IPS-18a (cell line): ENCODE results near the gene LRRFIP2.
A peak's percentile ranks its signal among the peaks of the same experiment; 100 is the strongest.
"Not testable (repeated sequence)": the region's sequence is repeated elsewhere in the genome, so short reads cannot be mapped to it uniquely, and the experiment has no call there.

Experiments used
- H3K27ac ChIP-seq: one replicate; pipeline ENCODE4 v1.5.1; 2013; ENCODE audit warnings: low read length
- H3K27me3 ChIP-seq: one replicate; pipeline ENCODE4 v1.6.1; 2013; ENCODE audit warnings: mild to moderate bottlenecking, low read length; ENCODE audit not compliant: control insufficient read depth, insufficient read depth
- H3K36me3 ChIP-seq: one replicate; pipeline ENCODE4 v1.6.1; 2013; ENCODE audit warnings: low read depth, low read length; ENCODE audit not compliant: control insufficient read depth
- H3K4me1 ChIP-seq: one replicate; pipeline ENCODE4 v1.6.1; 2013; ENCODE audit warnings: low read depth, low read length; ENCODE audit not compliant: control insufficient read depth
- H3K4me3 ChIP-seq: one replicate; pipeline ENCODE4 v1.5.1; 2013; ENCODE audit warnings: low read length
- H3K9ac ChIP-seq: one replicate; pipeline ENCODE4 v1.6.1; 2013; ENCODE audit warnings: mild to moderate bottlenecking, low read length, moderate library complexity
- H3K9me3 ChIP-seq: one replicate; pipeline ENCODE4 v1.6.1; 2013; ENCODE audit warnings: low read depth, low read length; ENCODE audit not compliant: control insufficient read depth

LRRFIP2 gene

GRCh38 chr3:37174532-37175126 lies at the start of gene LRRFIP2:
TSS of gene LRRFIP2 (minus strand) at chr3:37174582. CDS start at chr3:37148983, 25,599 bp downstream.
- Histone ChIP-seq H3K9me3 (no peaks in the 10 kb centered on the region), H3K9ac (peak within 1 kb of the TSS; percentile 70), H3K27ac (no peak within 1 kb of the TSS), H3K4me1 (peaks cover 16% of the 10 kb centered on the region), H3K27me3 (no peaks in the 10 kb centered on the region), H3K36me3 (no peaks in the 10 kb centered on the region), H3K4me3 (peak within 1 kb of the TSS; percentile 94)

DNA sequence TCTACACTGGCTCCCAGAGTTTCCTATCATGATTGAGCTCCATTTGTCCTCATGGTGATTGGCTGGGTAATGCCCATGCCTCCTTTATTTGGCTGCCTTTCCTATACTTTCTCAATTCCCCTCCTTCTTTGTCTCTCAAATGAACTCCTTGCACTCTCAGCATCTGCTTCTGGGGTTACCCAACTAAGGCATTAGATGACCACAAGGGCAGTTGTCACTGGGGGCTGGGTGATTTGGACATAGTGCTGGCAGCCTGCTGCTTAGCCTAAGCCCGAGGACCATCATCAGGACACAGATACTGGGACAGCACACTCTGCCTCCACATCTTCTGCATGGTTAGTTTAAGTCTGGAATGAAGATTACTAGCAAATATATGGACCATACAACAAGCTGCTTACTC lies 49.2 kb upstream of the LRRFIP2 start:
- Histone ChIP-seq H3K27me3 (no peaks in the 10 kb centered on the region), H3K36me3 (no peaks in the 10 kb centered on the region), H3K9ac (no peak overlapping the region), H3K9me3 (no peaks in the 10 kb centered on the region), H3K4me1 (no peaks in the 10 kb centered on the region), H3K27ac (no peak overlapping the region), H3K4me3 (no peak overlapping the region)

DNA sequence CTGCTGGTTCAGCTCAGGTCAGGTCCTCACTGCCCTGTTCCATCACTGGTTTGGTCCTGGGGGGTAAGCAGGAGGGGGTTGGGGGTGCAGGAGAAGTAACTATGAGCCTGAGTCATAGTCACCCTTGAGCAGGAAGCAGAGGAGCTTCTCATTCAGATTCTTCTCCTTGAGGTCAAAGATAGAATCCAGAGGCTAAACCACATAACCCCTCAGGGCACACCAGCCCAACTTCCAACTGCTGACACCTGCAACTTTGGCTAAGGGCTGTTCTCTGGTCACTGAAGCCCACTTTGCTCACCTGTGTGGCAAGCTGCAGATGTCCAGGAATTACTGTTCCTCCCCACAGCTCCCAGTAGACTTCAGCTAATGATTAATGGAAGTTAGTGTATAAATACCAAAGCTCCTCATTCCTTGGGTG lies 48.8 kb upstream of the LRRFIP2 start:
- Histone ChIP-seq H3K4me3 (no peak overlapping the region), H3K27ac (no peak overlapping the region), H3K36me3 (no peaks in the 10 kb centered on the region), H3K27me3 (no peaks in the 10 kb centered on the region), H3K4me1 (no peaks in the 10 kb centered on the region), H3K9me3 (no peaks in the 10 kb centered on the region), H3K9ac (no peak overlapping the region)

DNA sequence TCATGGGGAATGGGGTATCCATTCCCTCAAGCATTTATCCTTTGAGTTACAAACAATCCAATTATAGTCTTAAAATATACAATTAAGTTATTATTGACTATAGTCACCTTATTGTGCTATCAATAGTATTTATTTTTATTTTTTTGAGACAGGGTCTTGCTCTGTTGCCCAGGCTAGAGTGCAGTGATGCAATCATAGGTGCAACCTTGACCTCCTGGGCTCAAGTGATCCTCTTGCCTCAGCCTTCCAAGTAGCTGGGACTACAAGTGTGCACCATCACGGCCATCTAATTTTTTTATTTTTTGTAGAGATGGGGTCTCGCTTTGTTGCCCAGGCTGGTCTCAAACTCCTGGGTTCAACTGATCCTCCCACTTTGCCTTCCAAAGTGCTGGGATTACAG lies 48.2 kb upstream of the LRRFIP2 start:
- not testable (repeated sequence) for H3K27me3 ChIP-seq, H3K9me3 ChIP-seq, H3K36me3 ChIP-seq, H3K9ac ChIP-seq, H3K27ac ChIP-seq, H3K4me1 ChIP-seq, H3K4me3 ChIP-seq

DNA sequence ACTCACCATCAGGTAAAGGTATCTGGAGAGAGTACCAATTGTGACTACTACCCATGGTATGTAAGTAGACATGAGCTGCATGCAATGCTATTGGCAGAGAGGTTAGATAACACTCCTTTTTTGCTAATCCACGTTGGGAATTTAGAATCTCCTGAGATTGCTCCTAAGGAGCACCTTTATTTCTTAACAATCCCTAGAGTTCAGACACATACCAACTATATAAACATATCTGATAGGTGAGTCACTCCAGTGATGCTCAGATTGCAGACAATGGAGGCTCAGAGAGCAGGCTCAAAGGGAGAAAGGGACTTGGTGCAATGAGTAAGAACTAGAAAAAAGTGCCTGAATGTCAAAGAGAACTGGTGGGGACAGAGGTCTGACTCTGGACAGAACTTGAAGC lies 47.0 kb upstream of the LRRFIP2 start:
- H3K4me3 ChIP-seq, result no peak overlapping the region
- H3K27me3 ChIP-seq, result no peaks in the 10 kb centered on the region
- H3K4me1 ChIP-seq, result no peaks in the 10 kb centered on the region
- H3K27ac ChIP-seq, result no peak overlapping the region
- H3K9ac ChIP-seq, result no peak overlapping the region
- H3K36me3 ChIP-seq, result no peaks in the 10 kb centered on the region
- H3K9me3 ChIP-seq, result no peaks in the 10 kb centered on the region

GRCh38 chr3:37219266-37219665 lies 44.9 kb upstream of the LRRFIP2 start:
- no peaks in the 10 kb centered on the region for H3K4me1 ChIP-seq
- H3K4me3 ChIP-seq, result no peak overlapping the region
- H3K9ac ChIP-seq, result no peak overlapping the region
- H3K27me3 ChIP-seq, result no peaks in the 10 kb centered on the region
- no peaks in the 10 kb centered on the region for H3K36me3 ChIP-seq
- H3K9me3 ChIP-seq, result no peaks in the 10 kb centered on the region
- H3K27ac ChIP-seq, result no peak overlapping the region

DNA sequence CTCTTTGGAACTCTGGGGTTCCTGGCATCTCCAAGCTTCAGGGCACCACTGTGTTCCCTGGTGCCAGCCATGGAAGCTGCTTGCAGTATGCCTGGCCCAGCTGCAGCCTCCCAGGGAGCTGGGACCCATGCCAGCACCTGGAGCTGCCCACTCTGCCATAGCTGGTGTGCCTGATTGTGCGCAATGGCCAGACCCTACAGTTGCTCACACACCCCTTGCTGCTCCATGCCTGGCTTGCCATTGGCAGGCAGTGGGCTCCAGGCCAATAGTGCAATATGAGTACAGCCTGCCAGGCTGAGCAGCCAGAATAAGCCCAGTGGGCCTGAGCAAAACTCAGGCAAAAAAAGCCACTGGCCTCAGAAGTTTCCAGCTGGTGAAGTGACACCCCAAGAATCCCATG lies 43.8 kb upstream of the LRRFIP2 start:
- no peaks in the 10 kb centered on the region for H3K9me3 ChIP-seq
- H3K9ac ChIP-seq, result no peak overlapping the region
- no peak overlapping the region for H3K27ac ChIP-seq
- no peaks in the 10 kb centered on the region for H3K4me1 ChIP-seq
- H3K4me3 ChIP-seq, result no peak overlapping the region
- no peaks in the 10 kb centered on the region for H3K36me3 ChIP-seq
- H3K27me3 ChIP-seq, result no peaks in the 10 kb centered on the region

DNA sequence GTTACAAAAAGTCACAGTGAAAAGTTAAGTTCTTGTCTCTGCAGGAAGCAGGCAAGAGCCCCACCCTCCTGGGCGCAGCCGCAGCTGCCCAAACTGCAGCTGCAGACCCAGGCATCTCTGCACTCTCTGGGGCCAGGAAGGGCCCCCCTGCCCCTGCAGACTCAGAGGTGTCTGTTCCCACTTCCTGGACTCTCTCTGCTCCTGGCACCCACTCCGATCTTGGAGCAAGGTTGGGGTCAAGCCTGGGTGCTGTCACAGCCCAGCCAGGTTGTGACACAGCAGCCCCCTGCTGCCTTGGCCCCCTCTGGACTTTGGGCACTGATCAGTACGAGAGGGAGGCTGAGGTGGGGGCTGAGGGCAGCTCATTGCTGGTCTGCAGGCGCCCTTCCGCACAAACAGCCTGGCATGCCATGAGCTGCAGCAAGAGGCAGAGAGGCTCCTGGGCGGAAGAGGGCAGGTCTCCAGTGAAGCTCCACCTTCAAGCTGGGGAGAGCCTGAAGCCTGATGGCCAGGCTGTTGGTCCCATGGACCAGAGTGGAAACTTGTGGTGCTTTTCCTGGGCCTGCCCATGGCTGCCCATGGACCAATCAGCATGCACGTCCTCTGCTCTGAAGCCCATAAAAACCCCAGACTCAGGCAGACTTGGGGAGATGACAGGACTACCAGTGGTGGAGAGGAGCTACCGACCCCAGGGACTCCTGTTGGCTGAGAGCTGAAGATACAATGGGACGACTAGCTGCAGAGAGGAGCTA lies 42.9 kb upstream of the LRRFIP2 start:
- Histone ChIP-seq H3K27me3 (no peaks in the 10 kb centered on the region), H3K4me1 (no peaks in the 10 kb centered on the region), H3K9me3 (no peaks in the 10 kb centered on the region)

GRCh38 chr3:37216597-37217097 lies 42.3 kb upstream of the LRRFIP2 start:
- Histone ChIP-seq H3K36me3 (no peaks in the 10 kb centered on the region), H3K4me1 (no peaks in the 10 kb centered on the region), H3K27me3 (no peaks in the 10 kb centered on the region), H3K9ac (no peak overlapping the region), H3K4me3 (no peak overlapping the region), H3K27ac (no peak overlapping the region), H3K9me3 (no peaks in the 10 kb centered on the region)

More for the DNA sequence above, 42.9 kb upstream of the LRRFIP2 start:
- no peaks in the 10 kb centered on the region for H3K36me3 ChIP-seq
- H3K27ac ChIP-seq, result no peak overlapping the region
- H3K4me3 ChIP-seq, result no peak overlapping the region
- H3K9ac ChIP-seq, result no peak overlapping the region

DNA sequence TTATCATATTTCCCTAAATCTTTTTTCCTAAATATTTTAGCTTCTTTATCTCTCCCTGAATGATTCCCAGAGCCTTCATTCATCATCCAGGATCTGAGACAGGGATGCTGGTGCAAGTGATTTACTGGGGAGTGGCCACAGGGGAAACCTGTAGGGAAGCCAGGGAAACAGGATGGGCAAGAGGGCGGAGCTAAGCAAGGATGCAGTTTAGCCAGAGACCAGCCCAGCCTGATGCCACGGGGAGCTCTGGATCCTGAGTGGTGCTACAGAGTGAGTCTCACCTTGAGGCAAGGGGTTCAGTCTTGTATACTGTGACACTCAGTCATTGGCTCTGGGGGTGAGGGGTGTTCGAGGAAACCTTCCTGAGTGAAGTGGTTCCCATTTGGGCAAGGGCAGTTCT lies 39.7 kb upstream of the LRRFIP2 start:
- Histone ChIP-seq H3K27me3 (no peaks in the 10 kb centered on the region), H3K36me3 (no peaks in the 10 kb centered on the region), H3K27ac (no peak overlapping the region), H3K9me3 (no peaks in the 10 kb centered on the region), H3K4me1 (no peaks in the 10 kb centered on the region), H3K4me3 (no peak overlapping the region), H3K9ac (no peak overlapping the region)

- no peaks in the 10 kb centered on the region for H3K9me3 ChIP-seq
- no peaks in the 10 kb centered on the region for H3K36me3 ChIP-seq
- H3K9ac ChIP-seq, result no peak overlapping the region
- no peaks in the 10 kb centered on the region for H3K27me3 ChIP-seq
- H3K4me1 ChIP-seq, result no peaks in the 10 kb centered on the region
- no peak overlapping the region for H3K4me3 ChIP-seq
- no peak overlapping the region for H3K27ac ChIP-seq
Observed at GRCh38 chr3:37210230-37210629, 35.8 kb upstream of the LRRFIP2 start.

DNA sequence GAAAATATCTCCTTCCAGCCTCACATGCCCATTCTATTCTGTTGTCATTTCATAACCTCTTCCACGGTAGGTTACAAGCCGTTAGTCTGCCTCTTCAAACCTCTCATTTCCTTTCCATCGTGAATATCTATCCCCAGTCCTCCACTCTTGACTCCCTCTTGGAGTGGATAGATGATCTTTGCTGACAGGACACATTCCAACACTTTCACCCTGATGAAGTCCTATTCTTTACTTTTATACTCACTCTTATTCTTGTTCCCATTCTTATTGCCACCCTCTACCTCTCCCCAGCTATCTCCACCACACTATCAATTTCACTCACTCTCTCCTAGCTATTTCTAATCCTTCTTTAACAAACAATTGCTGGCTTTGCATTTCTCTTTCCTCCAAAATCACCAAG lies 34.2 kb upstream of the LRRFIP2 start:
- not testable (repeated sequence) for H3K27ac ChIP-seq, H3K4me3 ChIP-seq, H3K27me3 ChIP-seq, H3K9ac ChIP-seq, H3K36me3 ChIP-seq, H3K4me1 ChIP-seq, H3K9me3 ChIP-seq
